HG02763 (cell line): ENCODE measurements around the gene CAMKK1.

Source experiments
- ATAC-seq: cut with Tn5 transposase; IDR thresholded peaks from one replicate; pipeline ENCODE4 v1.9.1; 2021; ENCODE audit warnings: mild to moderate bottlenecking, moderate library complexity; ENCODE audit not compliant: unreplicated experiment

Gene CAMKK1

GRCh38 chr17:3897731-3898130 is 4.9 kb upstream of the CAMKK1 start:
- ATAC-seq = no peak

- ATAC-seq = no peak
Measured at GRCh38 chr17:3896968-3897235, 4.0 kb upstream of the CAMKK1 start.

GRCh38 chr17:3896108-3896967 is 3.5 kb upstream of the CAMKK1 start:
- ATAC-seq = no peak

GRCh38 chr17:3895354-3895753 is 2.5 kb upstream of the CAMKK1 start:
- no peak for ATAC-seq

- ATAC-seq = no peak
Measured at GRCh38 chr17:3894911-3895343, 2.1 kb upstream of the CAMKK1 start.

GRCh38 chr17:3894188-3894587 is 1.3 kb upstream of the CAMKK1 start:
- no peak for ATAC-seq

GRCh38 chr17:3893720-3894116 is 865 bp upstream of the CAMKK1 start:
- ATAC-seq = no peak

GRCh38 chr17:3892095-3892998 is 506 bp downstream of the CAMKK1 start:
- ATAC-seq = peak; percentile 10

GRCh38 chr17:3891626-3892094 is 1.2 kb downstream of the CAMKK1 start:
- ATAC-seq = no peak

GRCh38 chr17:3890878-3891219 is 2.0 kb downstream of the CAMKK1 start:
- ATAC-seq = no peak

- ATAC-seq = no peak
Measured at GRCh38 chr17:3890082-3890877, 2.6 kb downstream of the CAMKK1 start.

GRCh38 chr17:3889325-3890012 is 3.4 kb downstream of the CAMKK1 start:
- no peak for ATAC-seq

GRCh38 chr17:3888343-3889171 is 4.3 kb downstream of the CAMKK1 start:
- no peak for ATAC-seq

GRCh38 chr17:3887804-3888203 is 5.0 kb downstream of the CAMKK1 start:
- ATAC-seq = no peak

- ATAC-seq = no peak
Measured at GRCh38 chr17:3887394-3887793, 5.5 kb downstream of the CAMKK1 start.

- no peak for ATAC-seq
Measured at GRCh38 chr17:3886776-3887175, 6.1 kb downstream of the CAMKK1 start.

GRCh38 chr17:3885970-3886369 is 6.9 kb downstream of the CAMKK1 start:
- ATAC-seq = no peak

- no peak for ATAC-seq
Measured at GRCh38 chr17:3885271-3885670, 7.6 kb downstream of the CAMKK1 start.

GRCh38 chr17:3884188-3884587 is 8.7 kb downstream of the CAMKK1 start:
- no peak for ATAC-seq

- ATAC-seq = no peak
Measured at GRCh38 chr17:3882276-3882675, 10.6 kb downstream of the CAMKK1 start.
